HG02610 (cell line): ENCODE results near the gene SCRG1.

Source experiments
- ATAC-seq: cut with Tn5 transposase; IDR thresholded peaks from one replicate; pipeline ENCODE4 v1.9.1; 2021; ENCODE audit warnings: mild to moderate bottlenecking, moderate library complexity; ENCODE audit not compliant: unreplicated experiment

SCRG1 gene

GRCh38 chr4:173398779-173399415 is at the start of gene SCRG1:
SCRG1 (minus strand) TSS chr4:173399116; CDS start chr4:173391414, 7,702 bp downstream.
- ATAC-seq = no peak

GRCh38 chr4:173448103-173448502 is 49.2 kb upstream of the SCRG1 start:
- no peak for ATAC-seq

- peak; percentile 54 for ATAC-seq
Observed at GRCh38 chr4:173446416-173446815, 47.5 kb upstream of the SCRG1 start.

GRCh38 chr4:173443121-173443520 is 44.2 kb upstream of the SCRG1 start:
- no peak for ATAC-seq

GRCh38 chr4:173442223-173442932 is 43.5 kb upstream of the SCRG1 start:
- ATAC-seq = no peak

- no peak for ATAC-seq
Observed at GRCh38 chr4:173440888-173441287, 42.0 kb upstream of the SCRG1 start.

GRCh38 chr4:173436771-173437265 is 37.9 kb upstream of the SCRG1 start:
- ATAC-seq = no peak

GRCh38 chr4:173436149-173436579 is 37.2 kb upstream of the SCRG1 start:
- ATAC-seq = no peak

- ATAC-seq = no peak
Observed at GRCh38 chr4:173434231-173434630, 35.3 kb upstream of the SCRG1 start.

- no peak for ATAC-seq
Observed at GRCh38 chr4:173433447-173433846, 34.5 kb upstream of the SCRG1 start.

- ATAC-seq = no peak
Observed at GRCh38 chr4:173432430-173432829, 33.5 kb upstream of the SCRG1 start.

GRCh38 chr4:173426064-173426463 is 27.1 kb upstream of the SCRG1 start:
- no peak for ATAC-seq

GRCh38 chr4:173424899-173425805 is 26.2 kb upstream of the SCRG1 start:
- no peak for ATAC-seq

GRCh38 chr4:173420801-173421200 is 21.9 kb upstream of the SCRG1 start:
- no peak for ATAC-seq

- peak; percentile 44 for ATAC-seq
Observed at GRCh38 chr4:173420324-173420752, 21.4 kb upstream of the SCRG1 start.

GRCh38 chr4:173418639-173419038 is 19.7 kb upstream of the SCRG1 start:
- ATAC-seq = no peak

- no peak for ATAC-seq
Observed at GRCh38 chr4:173417833-173418232, 18.9 kb upstream of the SCRG1 start.

GRCh38 chr4:173415885-173416653 is 17.2 kb upstream of the SCRG1 start:
- ATAC-seq = no peak

- no peak for ATAC-seq
Observed at GRCh38 chr4:173415092-173415491, 16.2 kb upstream of the SCRG1 start.

- ATAC-seq = no peak
Observed at GRCh38 chr4:173414456-173414855, 15.5 kb upstream of the SCRG1 start.
